Activated T-helper 1 cell treated with Interleukin-2 at 50 U/mL for 16 hours (primary cell): ENCODE measurements around the gene ICAM2.

ENCODE experiments used
- DNase-seq: peaks from one replicate; pipeline ENCODE4 v3.0.0-alpha.2; 2020; ENCODE audit warnings: low read depth

ICAM2 gene

GRCh38 chr17:63974594-63975192, 45.7 kb downstream of the ICAM2 start:
- no peak for DNase-seq

GRCh38 chr17:63973930-63974593, 46.4 kb downstream of the ICAM2 start:
- no peak for DNase-seq

- DNase-seq, result no peak
Measured at GRCh38 chr17:63973247-63973646, 47.2 kb downstream of the ICAM2 start.

GRCh38 chr17:63972796-63973195, 47.6 kb downstream of the ICAM2 start, which contains the start of gene SCN4A:
Gene SCN4A (minus strand): TSS chr17:63972918. CDS start chr17:63972841, 77 bp downstream.
- DNase-seq, result no peak

GRCh38 chr17:63969278-63969677, 51.2 kb downstream of the ICAM2 start:
- DNase-seq, result no peak

GRCh38 chr17:63967953-63968352, 52.5 kb downstream of the ICAM2 start:
- no peak for DNase-seq

- DNase-seq, result no peak
Measured at GRCh38 chr17:63966646-63967264, 53.7 kb downstream of the ICAM2 start.

- DNase-seq, result no peak
Measured at GRCh38 chr17:63963123-63963522, 57.3 kb downstream of the ICAM2 start.

GRCh38 chr17:63962298-63962744, 58.1 kb downstream of the ICAM2 start:
- DNase-seq, result no peak

- no peak for DNase-seq
Measured at GRCh38 chr17:63961355-63962212, 58.8 kb downstream of the ICAM2 start.

GRCh38 chr17:63960430-63960829, 60.0 kb downstream of the ICAM2 start:
- DNase-seq, result no peak

GRCh38 chr17:63960006-63960405, 60.4 kb downstream of the ICAM2 start:
- DNase-seq, result no peak

- DNase-seq, result no peak
Measured at GRCh38 chr17:63956296-63956920, 64.0 kb downstream of the ICAM2 start.

- DNase-seq, result no peak
Measured at GRCh38 chr17:63955791-63956190, 64.6 kb downstream of the ICAM2 start.

GRCh38 chr17:63955232-63955631, 65.2 kb downstream of the ICAM2 start:
- DNase-seq, result no peak

GRCh38 chr17:63954402-63955063, 65.9 kb downstream of the ICAM2 start:
- peak; percentile 16 for DNase-seq
